Activated naive CD8-positive, alpha-beta T cell (primary cell): ENCODE results near the gene POLR2H.
"Not testable (repeated sequence)": the region's sequence is repeated elsewhere in the genome, so short reads cannot be mapped to it uniquely, and the experiment has no call there.

Experiments
- H3K27ac Mint-ChIP-seq: one replicate; pipeline ENCODE4 v1.8.0; 2021; ENCODE audit warnings: mixed read lengths
- H3K27me3 Mint-ChIP-seq: one replicate; pipeline ENCODE4 v1.8.0; 2021; ENCODE audit warnings: mixed read lengths
- H3K36me3 Mint-ChIP-seq: one replicate; pipeline ENCODE4 v1.8.0; 2021; ENCODE audit warnings: mixed read lengths
- H3K4me1 Mint-ChIP-seq: one replicate; pipeline ENCODE4 v1.8.0; 2021; ENCODE audit warnings: low read depth, mixed read lengths
- H3K4me3 Mint-ChIP-seq: one replicate; pipeline ENCODE4 v1.8.0; 2021; ENCODE audit warnings: mild to moderate bottlenecking, mixed read lengths
- H3K9me3 Mint-ChIP-seq: one replicate; pipeline ENCODE4 v1.8.0; 2021; ENCODE audit warnings: low read depth, mixed read lengths

Gene POLR2H

DNA sequence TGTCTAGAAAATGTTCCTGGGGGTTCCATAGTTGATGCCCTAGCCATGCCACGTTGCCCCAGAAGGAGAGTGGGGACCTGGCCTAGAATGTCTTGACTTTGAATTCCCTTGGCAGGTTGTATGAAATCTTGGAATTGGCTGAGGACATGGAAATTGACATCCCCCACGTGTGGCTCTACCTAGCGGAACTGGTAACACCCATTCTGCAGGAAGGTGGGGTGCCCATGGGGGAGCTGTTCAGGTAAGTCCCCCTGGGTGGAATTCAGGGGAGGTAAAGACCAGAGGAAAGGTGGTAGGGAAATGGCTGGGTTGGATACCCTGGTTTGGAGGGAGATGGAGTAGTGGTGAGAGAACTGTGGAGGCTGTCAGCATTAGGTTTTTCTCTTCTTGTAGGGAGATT is 33.0 kb upstream of the POLR2H start:
- Mint-ChIP-seq H3K36me3 (peaks cover 8% of the 10 kb centered on the region), H3K27ac (no peak overlapping the region), H3K4me1 (peaks cover 31% of the 10 kb centered on the region), H3K4me3 (no peak overlapping the region), H3K27me3 (no peaks in the 10 kb centered on the region), H3K9me3 (no peaks in the 10 kb centered on the region)

DNA sequence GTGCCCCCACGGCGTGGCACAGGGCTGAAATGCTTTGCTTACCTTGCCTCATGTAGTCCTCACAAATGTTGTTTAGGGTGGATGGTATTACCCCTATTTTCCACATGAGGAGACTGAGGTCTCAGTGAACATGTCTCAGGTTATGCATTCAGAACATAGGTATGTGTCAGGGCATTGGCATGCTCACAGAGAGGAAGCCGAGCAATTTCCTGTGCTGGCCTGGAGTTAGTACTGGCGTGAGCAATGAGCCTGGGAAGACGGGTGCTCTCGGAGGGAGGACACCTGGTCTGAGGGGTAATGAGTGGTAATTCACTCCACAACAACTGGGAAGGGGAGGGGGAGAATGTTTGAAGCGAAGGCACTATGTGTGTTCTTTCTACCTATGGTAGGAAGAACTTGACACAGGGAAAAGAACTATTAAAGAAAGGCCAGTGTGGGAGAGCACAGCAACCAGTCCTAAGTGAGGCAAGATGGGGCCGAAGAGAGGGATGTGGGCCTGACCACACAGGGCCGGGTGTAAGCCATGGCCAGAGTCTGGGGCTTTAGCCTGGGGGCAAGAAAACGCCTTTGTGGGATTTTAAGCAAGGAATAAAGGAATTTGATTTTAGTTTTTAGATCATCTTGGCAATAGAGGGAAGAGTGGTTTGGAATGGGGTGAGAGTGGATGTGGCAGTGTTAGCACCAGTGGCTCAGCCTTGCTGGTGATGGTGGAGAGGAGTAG is 29.0 kb upstream of the POLR2H start:
- H3K9me3 Mint-ChIP-seq, result no peaks in the 10 kb centered on the region
- peaks cover 44% of the 10 kb centered on the region for H3K4me1 Mint-ChIP-seq
- H3K36me3 Mint-ChIP-seq, result peaks cover 7% of the 10 kb centered on the region
- H3K27me3 Mint-ChIP-seq, result no peaks in the 10 kb centered on the region
- H3K4me3 Mint-ChIP-seq, result peak overlapping the region; percentile 7
- peak overlapping the region; percentile 96 for H3K27ac Mint-ChIP-seq

DNA sequence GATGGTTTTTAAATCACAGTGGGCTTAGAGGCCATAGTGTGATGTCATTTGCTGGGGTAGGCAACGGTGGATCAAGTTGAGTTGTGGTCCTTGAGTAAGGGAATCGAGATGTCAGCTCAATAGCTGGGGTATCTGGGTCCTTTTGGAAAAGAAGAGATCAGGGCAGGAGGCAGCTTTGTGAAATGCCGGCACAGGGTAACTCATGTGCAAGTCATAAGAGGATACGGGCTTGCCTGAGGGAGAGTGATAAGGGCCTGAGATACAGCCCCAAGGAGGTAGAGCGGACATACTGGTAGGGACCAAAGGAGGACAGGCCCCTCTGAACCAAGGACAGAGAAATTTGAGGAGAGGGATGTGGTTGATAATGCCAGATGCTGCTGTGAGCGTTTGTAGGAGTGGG is 28.3 kb upstream of the POLR2H start:
- no peaks in the 10 kb centered on the region for H3K9me3 Mint-ChIP-seq
- peak overlapping the region; percentile 80 for H3K4me3 Mint-ChIP-seq
- peak overlapping the region; percentile 96 for H3K27ac Mint-ChIP-seq
- peaks cover 9% of the 10 kb centered on the region for H3K36me3 Mint-ChIP-seq
- peaks cover 50% of the 10 kb centered on the region for H3K4me1 Mint-ChIP-seq
- H3K27me3 Mint-ChIP-seq, result no peaks in the 10 kb centered on the region

DNA sequence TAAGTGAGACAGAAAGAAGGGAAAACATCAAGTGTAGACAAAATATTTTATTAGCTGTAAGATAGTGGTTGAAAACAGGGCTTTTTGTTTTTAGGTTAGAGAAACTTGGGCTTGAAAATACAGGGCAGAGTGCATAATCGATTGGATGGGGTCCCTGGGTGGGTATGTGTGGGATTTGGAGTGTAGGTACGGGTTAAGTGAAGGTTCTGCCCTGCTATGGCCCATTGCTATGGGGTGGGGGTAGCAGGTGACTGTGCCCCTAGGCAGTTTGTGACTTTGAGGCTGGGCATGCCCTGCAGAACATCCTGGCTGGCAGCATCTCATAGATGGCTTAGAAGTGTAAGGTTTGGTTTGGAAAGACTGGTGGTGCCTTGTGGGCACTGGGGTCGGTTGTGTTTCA is 27.8 kb upstream of the POLR2H start:
- Mint-ChIP-seq H3K9me3 (no peaks in the 10 kb centered on the region), H3K36me3 (peaks cover 7% of the 10 kb centered on the region), H3K4me3 (peak overlapping the region; percentile 80), H3K27me3 (no peaks in the 10 kb centered on the region), H3K27ac (peak overlapping the region; percentile 96), H3K4me1 (peaks cover 52% of the 10 kb centered on the region)

DNA sequence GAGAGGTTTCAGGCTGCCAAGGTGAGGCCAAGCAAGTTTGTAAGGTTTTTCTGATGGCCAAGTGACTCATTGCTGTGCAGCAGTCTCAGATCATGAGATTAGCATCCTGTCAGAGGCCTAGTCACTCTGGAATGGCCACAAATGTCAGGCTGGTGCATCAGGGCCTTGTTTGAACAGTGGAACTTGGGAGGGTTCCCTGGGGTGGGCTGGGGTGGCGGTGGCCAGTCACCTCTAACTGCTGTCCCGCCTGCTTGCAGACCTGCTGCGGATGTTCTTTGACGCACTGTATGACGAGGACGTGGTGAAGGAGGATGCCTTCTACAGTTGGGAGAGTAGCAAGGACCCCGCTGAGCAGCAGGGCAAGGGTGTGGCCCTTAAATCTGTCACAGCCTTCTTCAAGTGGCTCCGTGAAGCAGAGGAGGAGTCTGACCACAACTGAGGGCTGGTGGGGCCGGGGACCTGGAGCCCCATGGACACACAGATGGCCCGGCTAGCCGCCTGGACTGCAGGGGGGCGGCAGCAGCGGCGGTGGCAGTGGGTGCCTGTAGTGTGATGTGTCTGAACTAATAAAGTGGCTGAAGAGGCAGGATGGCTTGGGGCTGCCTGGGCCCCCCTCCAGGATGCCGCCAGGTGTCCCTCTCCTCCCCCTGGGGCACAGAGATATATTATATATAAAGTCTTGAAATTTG is 26.9 kb upstream of the POLR2H start:
- Mint-ChIP-seq H3K36me3 (peaks cover 4% of the 10 kb centered on the region), H3K4me3 (peak overlapping the region; percentile 80)

DNA sequence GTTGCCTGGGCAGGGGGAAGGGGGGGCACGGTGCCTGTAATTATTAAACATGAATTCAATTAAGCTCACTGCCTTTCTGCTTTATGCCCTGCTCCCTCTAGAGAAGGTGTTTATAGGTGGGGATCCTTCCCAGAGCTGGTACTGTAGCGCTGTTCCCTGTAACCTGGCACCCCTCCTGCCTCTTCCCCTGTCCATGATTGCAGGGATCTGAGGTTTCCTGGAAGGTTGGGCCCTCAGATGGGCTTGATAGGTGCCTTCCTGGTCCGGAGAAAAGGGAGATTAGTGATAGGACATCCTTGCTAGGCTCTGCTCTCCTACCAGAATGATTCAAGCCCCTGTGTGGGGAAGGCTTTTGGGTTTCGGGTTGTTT is 26.2 kb upstream of the POLR2H start:
- peak overlapping the region; percentile 73 for H3K4me3 Mint-ChIP-seq
- peaks cover 56% of the 10 kb centered on the region for H3K4me1 Mint-ChIP-seq
- no peaks in the 10 kb centered on the region for H3K9me3 Mint-ChIP-seq
- peak overlapping the region; percentile 83 for H3K27ac Mint-ChIP-seq
- H3K27me3 Mint-ChIP-seq, result no peaks in the 10 kb centered on the region
- peaks cover 4% of the 10 kb centered on the region for H3K36me3 Mint-ChIP-seq

More for the DNA sequence above, 26.9 kb upstream of the POLR2H start:
- no peaks in the 10 kb centered on the region for H3K27me3 Mint-ChIP-seq
- peak overlapping the region; percentile 96 for H3K27ac Mint-ChIP-seq
- peaks cover 56% of the 10 kb centered on the region for H3K4me1 Mint-ChIP-seq
- no peaks in the 10 kb centered on the region for H3K9me3 Mint-ChIP-seq

DNA sequence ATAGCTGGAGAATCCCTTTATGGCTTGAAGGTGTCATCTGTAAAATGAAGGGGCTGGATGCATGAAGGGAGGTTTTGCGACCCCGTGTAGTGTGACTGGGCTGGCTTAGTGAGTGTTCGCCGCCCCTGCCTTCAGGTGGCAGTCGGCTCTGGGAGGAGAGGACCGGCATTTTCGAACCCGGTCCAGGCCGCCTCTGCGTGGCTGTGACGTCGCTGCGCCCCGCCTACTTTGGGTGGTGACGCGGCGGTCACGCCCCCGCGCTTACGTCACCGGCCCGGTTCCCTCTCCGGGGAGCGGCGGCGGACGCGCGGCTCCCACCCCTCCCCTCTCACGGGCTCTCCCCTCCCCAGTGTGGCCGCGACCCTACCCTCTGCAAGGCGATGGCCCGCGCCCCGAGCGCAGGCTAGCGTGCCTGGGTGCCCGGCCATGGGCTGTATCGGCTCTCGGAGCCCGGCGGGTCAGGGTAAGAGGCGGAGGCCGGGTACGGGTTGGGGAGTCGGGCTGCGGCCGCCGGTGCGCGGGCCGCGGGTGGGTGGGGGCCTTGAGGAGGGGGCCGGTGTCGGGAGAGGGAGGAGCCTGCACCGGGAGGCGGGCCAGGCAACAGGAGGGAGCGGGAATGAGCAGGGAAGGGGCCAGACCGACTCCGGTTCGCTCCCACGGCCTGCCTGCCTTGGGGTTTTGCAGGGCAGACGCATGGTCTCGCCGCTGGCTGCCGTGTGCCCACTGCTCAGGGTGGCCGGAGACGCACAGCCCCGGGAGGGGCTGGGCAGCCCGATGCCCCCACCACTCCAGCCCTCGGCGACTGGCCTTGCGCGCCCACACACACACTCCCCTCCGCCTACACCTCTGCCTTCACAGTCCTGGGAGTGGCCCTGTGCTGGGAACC is 25.6 kb upstream of the POLR2H start:
- Mint-ChIP-seq H3K27me3 (no peaks in the 10 kb centered on the region), H3K4me1 (peaks cover 56% of the 10 kb centered on the region), H3K4me3 (peak overlapping the region; percentile 92), H3K27ac (peak overlapping the region; percentile 86), H3K36me3 (peaks cover 4% of the 10 kb centered on the region), H3K9me3 (no peaks in the 10 kb centered on the region)

DNA sequence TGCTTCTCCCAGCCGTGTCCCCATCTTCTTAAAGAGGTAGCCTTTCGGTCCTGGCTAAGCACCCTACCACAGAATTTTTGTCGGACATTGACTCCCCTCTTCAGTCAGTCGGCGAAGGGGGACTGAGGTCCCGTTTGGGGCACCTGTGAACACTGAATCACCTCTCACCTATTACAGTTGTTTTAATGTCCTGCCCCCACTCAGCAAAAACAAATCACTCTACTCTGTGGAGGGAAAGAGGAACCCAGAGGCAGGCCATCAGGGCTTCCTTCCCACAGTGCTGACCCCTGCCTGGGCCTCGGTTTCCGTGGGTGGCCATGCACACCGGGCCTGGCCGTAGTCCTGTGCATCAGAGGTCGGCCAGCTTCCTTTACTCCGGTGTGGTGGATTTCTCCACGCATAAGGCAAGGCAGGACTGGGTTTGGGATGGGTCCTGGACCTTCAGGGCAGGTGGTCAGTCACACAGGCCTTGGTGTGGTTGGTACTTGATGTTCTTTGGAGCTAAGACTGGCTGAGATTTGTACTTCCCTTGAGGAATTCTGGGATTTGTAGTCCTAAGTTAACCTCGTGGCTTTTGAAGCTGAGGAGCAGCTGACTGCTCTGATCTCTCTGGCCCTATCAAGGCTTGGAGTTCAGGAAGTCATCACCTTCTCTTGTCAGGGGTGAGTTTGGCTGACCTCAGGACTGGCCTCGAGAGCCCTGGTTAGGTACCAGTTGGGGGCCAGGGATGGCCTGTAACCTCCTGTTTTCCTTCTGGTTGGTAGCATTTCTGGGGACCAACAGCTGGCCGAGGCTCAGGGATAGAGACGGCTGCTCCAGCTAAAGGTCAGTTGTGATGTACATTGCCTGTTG is 24.7 kb upstream of the POLR2H start:
- no peaks in the 10 kb centered on the region for H3K9me3 Mint-ChIP-seq
- H3K27ac Mint-ChIP-seq, result peak overlapping the region; percentile 86
- peaks cover 56% of the 10 kb centered on the region for H3K4me1 Mint-ChIP-seq
- peaks cover 4% of the 10 kb centered on the region for H3K36me3 Mint-ChIP-seq
- no peaks in the 10 kb centered on the region for H3K27me3 Mint-ChIP-seq
- H3K4me3 Mint-ChIP-seq, result peak overlapping the region; percentile 92

DNA sequence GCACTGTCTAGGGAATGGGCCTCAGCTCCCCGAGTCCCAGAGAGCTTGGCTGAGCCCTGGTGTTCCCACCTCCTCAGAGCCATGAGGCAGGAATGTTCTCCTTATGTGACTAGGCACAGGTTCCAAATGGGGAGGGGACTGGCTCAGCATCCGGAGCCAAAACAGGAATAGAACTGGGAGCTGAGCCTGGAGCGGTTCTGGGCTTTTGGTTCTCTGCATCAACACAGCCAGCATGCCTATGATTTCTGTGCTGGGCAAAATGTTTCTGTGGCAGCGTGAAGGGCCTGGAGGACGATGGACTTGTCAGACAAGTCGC is 24.2 kb upstream of the POLR2H start, which contains the start of gene FAM131A:
TSS of gene FAM131A (plus strand) at position 202 of the 316 bp plus-strand sequence. CDS start at position 233, 31 bp downstream.
- Mint-ChIP-seq H3K4me1 (peaks cover 53% of the 10 kb centered on the region), H3K27me3 (no peaks in the 10 kb centered on the region), H3K9me3 (no peaks in the 10 kb centered on the region), H3K27ac (peak within 1 kb of the TSS; percentile 86), H3K4me3 (peak within 1 kb of the TSS; percentile 92), H3K36me3 (peaks cover 4% of the 10 kb centered on the region)

DNA sequence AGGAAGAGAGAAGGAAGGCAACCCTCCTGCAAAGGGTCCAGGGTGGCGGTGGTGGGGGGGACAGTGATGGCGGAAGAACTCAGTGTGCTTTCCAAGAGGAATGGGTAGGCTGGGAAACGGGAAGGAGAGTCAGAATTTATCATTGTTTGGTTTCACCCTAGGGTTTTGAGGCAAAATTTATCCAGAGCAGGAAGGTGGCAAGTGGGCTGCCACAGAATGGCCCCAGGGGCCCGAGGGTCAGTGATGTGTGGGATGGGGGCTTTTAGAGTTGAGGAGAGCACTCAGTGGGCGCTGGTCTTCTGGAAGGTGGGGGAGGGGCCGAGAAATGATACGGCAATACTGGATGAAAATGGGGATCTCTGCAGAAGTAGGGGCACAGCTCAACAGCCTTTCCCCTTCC is 23.5 kb upstream of the POLR2H start:
- H3K36me3 Mint-ChIP-seq, result peaks cover 7% of the 10 kb centered on the region
- H3K4me1 Mint-ChIP-seq, result peaks cover 46% of the 10 kb centered on the region
- peak overlapping the region; percentile 51 for H3K4me3 Mint-ChIP-seq
- H3K27ac Mint-ChIP-seq, result peak overlapping the region; percentile 64
- no peaks in the 10 kb centered on the region for H3K9me3 Mint-ChIP-seq
- H3K27me3 Mint-ChIP-seq, result no peaks in the 10 kb centered on the region

DNA sequence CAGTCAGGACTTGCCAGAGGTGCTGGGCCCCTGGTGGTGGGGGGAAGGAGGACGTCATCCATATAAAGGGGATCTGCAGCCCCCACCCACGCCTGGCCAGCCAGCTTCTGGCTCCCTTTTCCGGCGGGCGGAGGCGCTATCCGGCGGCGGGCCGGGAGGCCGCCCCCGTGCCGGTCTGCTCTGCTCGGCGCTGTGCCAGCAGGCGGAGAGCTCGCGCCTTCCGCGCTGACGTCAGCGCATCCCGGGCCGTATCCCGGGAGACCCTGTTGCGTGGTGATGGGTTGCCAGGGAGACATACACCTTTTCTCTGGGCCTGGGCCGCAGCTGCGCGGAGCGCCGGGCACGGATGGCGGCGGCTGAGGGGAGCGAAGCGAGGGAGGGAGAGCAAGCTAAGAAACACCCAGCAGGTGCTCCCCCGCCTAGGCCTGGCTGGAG is 23.0 kb upstream of the POLR2H start:
- Mint-ChIP-seq H3K36me3 (peaks cover 7% of the 10 kb centered on the region), H3K9me3 (no peaks in the 10 kb centered on the region), H3K27ac (no peak overlapping the region), H3K27me3 (no peaks in the 10 kb centered on the region), H3K4me3 (no peak overlapping the region), H3K4me1 (peaks cover 41% of the 10 kb centered on the region)

DNA sequence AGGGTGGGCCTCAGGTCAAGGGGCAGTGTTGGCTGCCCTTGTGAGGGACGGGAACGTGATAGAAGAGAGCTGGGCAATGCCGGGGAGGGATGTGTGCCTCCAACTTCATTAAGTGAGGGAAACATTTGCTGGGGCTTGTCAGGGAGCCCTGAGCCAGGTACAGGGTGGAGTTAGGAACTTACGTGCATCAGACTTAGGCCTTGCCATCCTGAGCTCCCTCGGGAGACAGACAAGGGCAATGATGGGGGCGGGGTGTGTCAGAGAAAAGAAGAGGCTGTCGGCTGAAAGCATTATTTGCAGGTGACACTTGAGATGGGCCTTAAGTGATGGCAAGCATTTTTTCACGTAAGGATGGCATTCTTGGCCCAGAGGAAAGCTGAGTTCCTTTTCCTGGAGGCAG is 22.5 kb upstream of the POLR2H start:
- Mint-ChIP-seq H3K27ac (no peak overlapping the region), H3K9me3 (no peaks in the 10 kb centered on the region), H3K27me3 (no peaks in the 10 kb centered on the region), H3K36me3 (peaks cover 7% of the 10 kb centered on the region), H3K4me3 (no peak overlapping the region), H3K4me1 (peaks cover 36% of the 10 kb centered on the region)

DNA sequence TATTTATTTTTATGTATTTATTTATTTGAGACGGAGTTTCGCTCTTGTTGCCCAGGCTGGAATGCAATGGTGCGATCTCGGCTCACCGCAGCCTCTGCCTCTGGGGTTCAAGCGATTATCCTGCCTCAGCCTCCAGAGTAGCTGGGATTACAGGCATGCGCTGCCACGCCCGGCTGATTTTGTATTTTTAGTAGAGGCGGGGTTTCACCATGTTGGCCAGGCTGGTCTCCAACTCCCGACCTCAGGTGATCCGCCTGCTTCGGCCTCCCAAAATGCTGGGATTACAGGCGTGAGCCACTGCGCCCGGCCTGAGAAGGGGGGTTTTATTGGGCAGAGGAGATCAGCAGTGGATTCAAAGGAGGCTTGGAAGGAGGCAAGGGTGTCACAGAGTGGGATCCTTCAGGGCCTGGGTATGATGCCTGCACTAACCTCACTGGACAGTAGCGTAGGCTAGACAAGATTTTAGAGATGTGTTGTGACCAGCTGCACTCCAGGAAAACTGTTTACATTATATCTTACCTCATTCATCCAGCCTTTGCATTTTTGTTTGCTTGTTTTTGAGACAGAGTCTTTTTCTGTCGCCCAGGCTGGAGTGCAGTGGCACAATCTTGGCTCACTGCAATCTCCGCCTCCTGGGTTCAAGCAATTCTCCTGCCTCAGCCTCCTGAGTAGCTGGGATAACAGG is 21.9 kb upstream of the POLR2H start:
- H3K36me3 Mint-ChIP-seq, H3K9me3 Mint-ChIP-seq, H3K27me3 Mint-ChIP-seq, H3K27ac Mint-ChIP-seq, H3K4me3 Mint-ChIP-seq: not testable (repeated sequence)
- peaks cover 30% of the 10 kb centered on the region for H3K4me1 Mint-ChIP-seq

DNA sequence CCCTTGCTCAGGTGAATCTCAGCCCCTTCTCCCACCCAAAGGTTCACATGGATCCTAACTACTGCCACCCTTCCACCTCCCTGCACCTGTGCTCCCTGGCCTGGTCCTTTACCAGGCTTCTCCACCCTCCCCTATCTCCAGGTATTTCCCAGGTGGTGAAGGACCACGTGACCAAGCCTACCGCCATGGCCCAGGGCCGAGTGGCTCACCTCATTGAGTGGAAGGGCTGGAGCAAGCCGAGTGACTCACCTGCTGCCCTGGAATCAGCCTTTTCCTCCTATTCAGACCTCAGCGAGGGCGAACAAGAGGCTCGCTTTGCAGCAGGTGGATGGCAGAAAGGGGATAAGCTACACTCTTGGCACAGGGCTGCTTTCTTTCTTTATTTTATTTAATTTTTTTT is 19.6 kb upstream of the POLR2H start:
- Mint-ChIP-seq H3K4me3 (no peak overlapping the region), H3K4me1 (peaks cover 18% of the 10 kb centered on the region), H3K9me3 (no peaks in the 10 kb centered on the region), H3K27ac (no peak overlapping the region), H3K27me3 (no peaks in the 10 kb centered on the region), H3K36me3 (peaks cover 10% of the 10 kb centered on the region)
